Stimulated activated memory B cell treated with anti-CD40 and anti-IgM and Interleukin-4, amounts not matched to agents 10 μg/mL and 1 μg/mL and 100 μg/mL, for 72 hours (primary cell): Measurements from ENCODE around the gene SLC24A3.

Experiments used
- ATAC-seq: fragments of 150-1000 bp; cut with Tn5 transposase; 2 replicates; pipeline ENCODE4 v1.10.0; 2021
- H3K27ac Mint-ChIP-seq: one replicate; pipeline ENCODE4 v1.8.0; 2022; ENCODE audit warnings: mild to moderate bottlenecking, mixed read lengths
- H3K27me3 Mint-ChIP-seq: one replicate; pipeline ENCODE4 v1.8.0; 2022; ENCODE audit warnings: mixed read lengths
- H3K36me3 Mint-ChIP-seq: one replicate; pipeline ENCODE4 v1.8.0; 2022; ENCODE audit warnings: mixed read lengths
- H3K4me1 Mint-ChIP-seq: one replicate; pipeline ENCODE4 v1.8.0; 2022; ENCODE audit warnings: mixed read lengths
- H3K4me3 Mint-ChIP-seq: one replicate; pipeline ENCODE4 v1.8.0; 2022; ENCODE audit warnings: mild to moderate bottlenecking, moderate library complexity, mixed read lengths
- H3K9me3 Mint-ChIP-seq: one replicate; pipeline ENCODE4 v1.8.0; 2022; ENCODE audit warnings: mixed read lengths

SLC24A3 gene

GRCh38 chr20:19275038-19275629 is 62.7 kb downstream of the SLC24A3 start:
- H3K27me3 Mint-ChIP-seq, result peaks cover 9% of the 10 kb centered on the region
- no peaks in the 10 kb centered on the region for H3K36me3 Mint-ChIP-seq
- no peak overlapping the region for H3K4me3 Mint-ChIP-seq
- no peak overlapping the region for H3K27ac Mint-ChIP-seq
- ATAC-seq, result no peak
- no peaks in the 10 kb centered on the region for H3K4me1 Mint-ChIP-seq
- H3K9me3 Mint-ChIP-seq, result no peaks in the 10 kb centered on the region

- Mint-ChIP-seq H3K4me3 (no peak overlapping the region), H3K4me1 (no peaks in the 10 kb centered on the region), H3K27ac (no peak overlapping the region), H3K36me3 (no peaks in the 10 kb centered on the region), H3K27me3 (peaks cover 9% of the 10 kb centered on the region), H3K9me3 (no peaks in the 10 kb centered on the region)
- no peak for ATAC-seq
Observed at GRCh38 chr20:19275630-19276071, 63.2 kb downstream of the SLC24A3 start.

DNA sequence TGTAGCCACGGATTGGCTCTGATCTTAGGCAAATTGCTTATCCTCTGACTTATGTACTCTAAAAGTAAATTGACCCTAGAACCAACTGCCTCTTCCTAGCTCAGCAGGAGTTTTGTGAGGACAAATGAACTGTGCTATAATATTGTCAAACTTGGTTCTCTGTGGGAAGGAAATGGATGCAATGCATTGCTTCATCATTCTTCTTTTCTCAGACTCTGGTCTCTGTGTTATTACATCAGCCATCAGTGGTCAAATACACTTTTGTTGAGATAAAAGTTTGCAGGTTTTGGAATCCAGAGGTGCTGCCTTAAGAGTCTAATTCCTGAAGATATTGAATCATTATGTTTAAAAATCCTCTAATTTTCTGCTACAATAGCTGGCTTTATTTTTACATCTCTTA is 64.9 kb downstream of the SLC24A3 start:
- H3K4me3 Mint-ChIP-seq, result no peak overlapping the region
- H3K36me3 Mint-ChIP-seq, result no peaks in the 10 kb centered on the region
- H3K27me3 Mint-ChIP-seq, result peaks cover 12% of the 10 kb centered on the region
- H3K9me3 Mint-ChIP-seq, result no peaks in the 10 kb centered on the region
- no peaks in the 10 kb centered on the region for H3K4me1 Mint-ChIP-seq
- no peak overlapping the region for H3K27ac Mint-ChIP-seq
- ATAC-seq, result no peak

- no peak overlapping the region for H3K4me3 Mint-ChIP-seq
- no peaks in the 10 kb centered on the region for H3K4me1 Mint-ChIP-seq
- H3K9me3 Mint-ChIP-seq, result no peaks in the 10 kb centered on the region
- ATAC-seq, result no peak
- no peak overlapping the region for H3K27ac Mint-ChIP-seq
- no peaks in the 10 kb centered on the region for H3K36me3 Mint-ChIP-seq
- peaks cover 12% of the 10 kb centered on the region for H3K27me3 Mint-ChIP-seq
Observed at GRCh38 chr20:19283490-19284025, 71.1 kb downstream of the SLC24A3 start.

DNA sequence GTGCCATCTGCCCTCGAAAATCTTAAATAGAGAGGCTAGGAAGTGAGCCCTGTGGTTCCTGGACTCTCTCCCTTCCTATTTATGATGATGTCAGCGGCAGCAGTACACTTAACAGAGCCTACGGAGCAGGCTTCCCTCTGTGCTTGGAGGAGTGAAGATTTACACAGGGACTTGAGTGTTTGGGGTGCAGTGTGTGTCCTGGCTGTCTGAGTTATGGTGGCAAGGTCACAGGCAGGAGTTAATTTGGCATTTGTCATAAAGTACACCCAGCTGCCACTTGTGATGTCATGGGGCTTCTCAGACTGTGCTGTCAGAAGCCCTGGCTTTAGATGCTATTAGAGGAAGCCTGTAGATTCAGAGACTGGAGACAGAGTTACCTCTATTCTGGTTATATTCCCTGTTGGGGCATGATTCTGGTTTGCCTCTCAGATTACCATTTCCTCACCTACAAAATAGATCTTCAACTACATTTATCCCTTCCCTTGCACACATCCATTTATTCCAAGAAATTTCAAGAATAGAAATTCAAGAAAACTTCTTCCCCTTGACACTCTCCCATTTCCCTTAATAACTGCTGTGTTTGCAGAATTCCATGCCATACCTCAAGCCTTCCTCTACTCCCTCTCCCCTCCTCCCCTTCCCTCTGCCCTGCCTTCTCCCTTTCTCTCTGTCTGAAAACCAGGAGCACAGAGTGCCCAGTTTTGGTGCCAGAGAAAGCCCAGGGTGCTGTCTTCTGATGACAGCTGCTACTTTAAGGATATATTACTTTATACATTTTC is 72.1 kb downstream of the SLC24A3 start:
- Mint-ChIP-seq H3K4me3 (no peak overlapping the region), H3K27ac (no peak overlapping the region), H3K4me1 (no peaks in the 10 kb centered on the region), H3K27me3 (peaks cover 12% of the 10 kb centered on the region), H3K36me3 (no peaks in the 10 kb centered on the region), H3K9me3 (no peaks in the 10 kb centered on the region)
- ATAC-seq, result no peak

DNA sequence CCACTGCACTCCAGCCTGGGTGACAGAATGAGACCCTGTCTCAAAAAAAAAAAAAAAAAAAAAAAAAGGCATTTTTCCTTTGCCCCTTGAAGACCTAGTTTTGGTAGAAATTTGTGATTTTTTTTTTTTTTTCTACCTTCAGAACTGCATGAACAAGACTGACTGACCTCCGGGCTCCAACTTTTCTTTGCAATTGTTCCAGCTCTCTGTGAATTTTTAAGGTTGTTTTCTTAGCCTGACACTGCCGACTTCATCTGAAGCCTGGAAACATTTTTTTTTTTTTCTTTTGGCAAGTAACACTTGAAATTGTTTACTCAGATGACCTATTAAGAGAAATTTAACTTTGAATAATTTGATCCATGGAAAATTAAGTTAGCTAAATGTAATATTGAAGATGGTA is 73.0 kb downstream of the SLC24A3 start:
- no peaks in the 10 kb centered on the region for H3K9me3 Mint-ChIP-seq
- ATAC-seq, result no peak
- no peak overlapping the region for H3K4me3 Mint-ChIP-seq
- peaks cover 10% of the 10 kb centered on the region for H3K27me3 Mint-ChIP-seq
- no peaks in the 10 kb centered on the region for H3K4me1 Mint-ChIP-seq
- no peak overlapping the region for H3K27ac Mint-ChIP-seq
- H3K36me3 Mint-ChIP-seq, result no peaks in the 10 kb centered on the region

DNA sequence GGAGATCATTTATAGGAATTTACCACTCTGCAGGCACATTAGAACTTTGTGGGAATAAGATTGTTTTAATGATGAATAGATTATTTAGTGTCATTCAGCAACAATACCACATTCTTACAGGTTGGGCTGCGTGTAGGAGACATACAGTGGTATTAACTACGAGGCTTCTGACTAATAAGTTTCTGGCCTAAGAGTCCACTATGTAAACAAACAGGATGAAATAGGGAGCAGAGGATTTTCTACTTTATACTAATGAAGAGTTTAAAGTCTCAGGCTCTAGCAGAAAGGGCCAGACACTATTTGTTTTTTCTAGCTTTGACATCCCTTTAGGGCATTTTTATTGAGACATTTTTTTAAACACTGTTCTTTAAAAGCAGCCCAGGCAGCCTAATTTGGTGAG is 75.6 kb downstream of the SLC24A3 start:
- Mint-ChIP-seq H3K36me3 (no peaks in the 10 kb centered on the region), H3K4me1 (no peaks in the 10 kb centered on the region), H3K27ac (no peak overlapping the region), H3K27me3 (no peaks in the 10 kb centered on the region), H3K9me3 (no peaks in the 10 kb centered on the region), H3K4me3 (no peak overlapping the region)
- no peak for ATAC-seq

DNA sequence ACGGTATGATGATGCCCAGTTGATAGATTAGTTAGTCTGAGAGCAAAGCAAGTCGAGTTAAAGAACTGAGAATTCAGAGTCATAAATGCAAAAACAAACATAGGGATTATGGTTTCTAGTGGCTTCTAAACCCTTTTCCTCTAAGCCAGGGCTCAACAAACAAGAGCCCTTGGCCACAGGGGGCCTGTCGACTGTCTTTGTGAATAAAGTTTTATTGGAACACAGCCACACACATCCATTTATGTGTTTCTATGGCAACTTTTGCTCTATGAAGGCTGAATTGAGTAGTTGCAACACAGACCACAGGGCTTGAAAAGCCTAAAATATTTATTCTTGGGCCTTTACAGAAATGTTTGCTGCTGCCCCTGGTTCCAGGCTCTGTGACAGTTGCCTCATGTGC is 76.2 kb downstream of the SLC24A3 start:
- Mint-ChIP-seq H3K36me3 (no peaks in the 10 kb centered on the region), H3K27me3 (no peaks in the 10 kb centered on the region)

GRCh38 chr20:19289451-19289850 is 77.0 kb downstream of the SLC24A3 start:
- Mint-ChIP-seq H3K4me3 (no peak overlapping the region), H3K27ac (no peak overlapping the region), H3K27me3 (no peaks in the 10 kb centered on the region), H3K9me3 (peaks cover 2% of the 10 kb centered on the region), H3K4me1 (no peaks in the 10 kb centered on the region), H3K36me3 (no peaks in the 10 kb centered on the region)
- ATAC-seq, result no peak

More for the DNA sequence above, 76.2 kb downstream of the SLC24A3 start:
- Mint-ChIP-seq H3K9me3 (no peaks in the 10 kb centered on the region), H3K4me1 (no peaks in the 10 kb centered on the region), H3K27ac (no peak overlapping the region), H3K4me3 (no peak overlapping the region)
- ATAC-seq, result no peak

DNA sequence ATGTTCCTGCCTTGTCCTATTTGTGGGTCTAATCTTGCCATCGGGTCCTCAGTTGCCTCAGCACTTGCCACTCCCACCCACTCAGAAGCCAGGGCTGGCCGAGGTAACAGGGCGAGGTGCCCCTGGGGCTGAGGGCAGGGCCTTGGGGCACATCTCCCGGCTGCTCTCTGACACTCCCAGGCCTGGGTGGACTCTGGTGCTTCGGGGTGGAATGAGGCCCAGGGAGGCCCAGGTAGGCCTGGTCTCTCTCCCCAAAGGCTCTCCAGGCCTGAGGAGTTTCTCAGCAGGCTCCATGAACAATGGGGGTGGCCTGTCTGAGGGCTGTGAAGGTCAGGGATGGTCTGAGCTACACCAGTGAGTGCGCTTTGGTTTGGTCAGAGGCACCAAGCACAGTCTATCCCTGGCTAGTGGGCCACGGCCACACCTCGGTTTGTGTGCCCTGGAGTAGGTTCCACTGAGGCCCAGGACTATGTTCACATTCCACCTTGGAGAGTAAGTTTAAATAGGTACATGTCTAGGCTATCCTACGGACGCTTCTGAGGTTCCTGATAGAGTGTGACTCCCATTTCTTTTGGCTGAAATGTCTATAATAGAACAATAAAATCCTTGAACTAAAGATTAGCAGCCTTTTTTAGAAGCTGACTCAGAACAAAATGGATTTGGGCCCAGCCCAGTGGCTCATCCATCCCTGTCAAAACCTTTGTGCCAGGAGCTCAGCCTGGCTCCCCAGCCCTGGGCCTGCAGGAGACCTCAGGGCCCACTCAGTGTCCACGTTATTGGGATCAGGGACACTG is 78.8 kb downstream of the SLC24A3 start:
- H3K27ac Mint-ChIP-seq, result no peak overlapping the region
- no peaks in the 10 kb centered on the region for H3K36me3 Mint-ChIP-seq
- peaks cover 3% of the 10 kb centered on the region for H3K9me3 Mint-ChIP-seq
- no peak for ATAC-seq
- H3K4me3 Mint-ChIP-seq, result no peak overlapping the region
- H3K4me1 Mint-ChIP-seq, result no peaks in the 10 kb centered on the region
- H3K27me3 Mint-ChIP-seq, result no peaks in the 10 kb centered on the region

GRCh38 chr20:19291818-19292132 is 79.3 kb downstream of the SLC24A3 start:
- no peaks in the 10 kb centered on the region for H3K4me1 Mint-ChIP-seq
- H3K4me3 Mint-ChIP-seq, result no peak overlapping the region
- no peaks in the 10 kb centered on the region for H3K27me3 Mint-ChIP-seq
- no peak for ATAC-seq
- peaks cover 3% of the 10 kb centered on the region for H3K9me3 Mint-ChIP-seq
- no peak overlapping the region for H3K27ac Mint-ChIP-seq
- H3K36me3 Mint-ChIP-seq, result no peaks in the 10 kb centered on the region

DNA sequence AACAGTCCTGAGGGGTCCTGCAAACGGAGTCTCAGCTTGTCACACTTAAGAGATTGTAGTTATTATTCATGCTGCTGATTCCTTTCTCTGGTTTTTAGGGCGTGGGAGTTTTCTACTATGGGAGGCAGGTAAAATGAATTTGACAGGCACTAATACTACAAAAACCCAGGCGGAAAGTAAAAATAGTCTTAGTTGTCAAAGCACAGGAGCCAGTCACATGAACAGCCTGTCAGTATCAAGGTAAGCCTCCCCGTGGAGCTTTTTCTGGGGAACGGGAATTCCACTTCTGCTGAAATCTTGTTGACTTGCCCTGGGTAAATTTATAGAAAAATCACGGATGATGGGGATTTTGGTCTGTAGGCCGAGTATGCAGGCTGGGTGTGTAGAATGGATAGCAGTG is 79.8 kb downstream of the SLC24A3 start:
- H3K4me1 Mint-ChIP-seq, result no peaks in the 10 kb centered on the region
- no peaks in the 10 kb centered on the region for H3K36me3 Mint-ChIP-seq
- no peak overlapping the region for H3K27ac Mint-ChIP-seq
- no peak overlapping the region for H3K4me3 Mint-ChIP-seq
- no peak for ATAC-seq
- peaks cover 3% of the 10 kb centered on the region for H3K9me3 Mint-ChIP-seq
- peaks cover 3% of the 10 kb centered on the region for H3K27me3 Mint-ChIP-seq

DNA sequence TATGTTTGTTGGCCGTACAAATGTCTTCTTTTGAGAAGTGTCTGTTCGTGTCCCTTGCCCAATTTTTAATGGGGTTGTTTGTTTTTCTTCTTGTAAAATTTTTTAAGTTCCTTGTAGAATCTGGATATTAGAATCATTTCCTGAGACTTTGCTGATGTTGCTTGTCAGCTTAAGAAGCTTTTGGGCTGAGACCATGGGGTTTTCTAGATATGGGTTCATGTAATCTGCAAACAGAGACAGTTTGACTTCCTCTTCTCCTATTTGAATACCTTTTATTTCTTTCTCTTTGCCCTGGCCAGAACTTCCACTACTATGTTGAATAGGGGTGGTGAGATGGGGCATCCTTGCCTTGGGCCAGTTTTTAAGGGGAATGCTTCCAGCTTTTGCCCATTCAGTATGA is 82.6 kb downstream of the SLC24A3 start:
- Mint-ChIP-seq H3K27me3 (peaks cover 12% of the 10 kb centered on the region), H3K27ac (no peak overlapping the region), H3K4me1 (no peaks in the 10 kb centered on the region), H3K9me3 (peaks cover 3% of the 10 kb centered on the region), H3K36me3 (no peaks in the 10 kb centered on the region), H3K4me3 (no peak overlapping the region)
- no peak for ATAC-seq

- Mint-ChIP-seq H3K27ac (no peak overlapping the region), H3K4me3 (no peak overlapping the region), H3K9me3 (peaks cover 5% of the 10 kb centered on the region), H3K27me3 (peaks cover 12% of the 10 kb centered on the region), H3K4me1 (no peaks in the 10 kb centered on the region), H3K36me3 (no peaks in the 10 kb centered on the region)
- ATAC-seq, result no peak
Observed at GRCh38 chr20:19298652-19299051, 86.2 kb downstream of the SLC24A3 start.

GRCh38 chr20:19300395-19300794 is 88.0 kb downstream of the SLC24A3 start:
- H3K4me1 Mint-ChIP-seq, result no peaks in the 10 kb centered on the region

More at GRCh38 chr20:19300395-19300794, 88.0 kb downstream of the SLC24A3 start:
- H3K4me3 Mint-ChIP-seq, result no peak overlapping the region
- no peak overlapping the region for H3K27ac Mint-ChIP-seq
- peaks cover 2% of the 10 kb centered on the region for H3K9me3 Mint-ChIP-seq
- no peaks in the 10 kb centered on the region for H3K36me3 Mint-ChIP-seq
- ATAC-seq, result no peak
- peaks cover 21% of the 10 kb centered on the region for H3K27me3 Mint-ChIP-seq
